Cerebellar cortex (tissue), 1 donor: Measurements from ENCODE around the gene FLVCR1.

Experiments used
- DNase-seq: peaks from one replicate; pipeline ENCODE4 v3.0.0-alpha.2; 2015; ENCODE audit warnings: low spot score

FLVCR1 gene

DNA sequence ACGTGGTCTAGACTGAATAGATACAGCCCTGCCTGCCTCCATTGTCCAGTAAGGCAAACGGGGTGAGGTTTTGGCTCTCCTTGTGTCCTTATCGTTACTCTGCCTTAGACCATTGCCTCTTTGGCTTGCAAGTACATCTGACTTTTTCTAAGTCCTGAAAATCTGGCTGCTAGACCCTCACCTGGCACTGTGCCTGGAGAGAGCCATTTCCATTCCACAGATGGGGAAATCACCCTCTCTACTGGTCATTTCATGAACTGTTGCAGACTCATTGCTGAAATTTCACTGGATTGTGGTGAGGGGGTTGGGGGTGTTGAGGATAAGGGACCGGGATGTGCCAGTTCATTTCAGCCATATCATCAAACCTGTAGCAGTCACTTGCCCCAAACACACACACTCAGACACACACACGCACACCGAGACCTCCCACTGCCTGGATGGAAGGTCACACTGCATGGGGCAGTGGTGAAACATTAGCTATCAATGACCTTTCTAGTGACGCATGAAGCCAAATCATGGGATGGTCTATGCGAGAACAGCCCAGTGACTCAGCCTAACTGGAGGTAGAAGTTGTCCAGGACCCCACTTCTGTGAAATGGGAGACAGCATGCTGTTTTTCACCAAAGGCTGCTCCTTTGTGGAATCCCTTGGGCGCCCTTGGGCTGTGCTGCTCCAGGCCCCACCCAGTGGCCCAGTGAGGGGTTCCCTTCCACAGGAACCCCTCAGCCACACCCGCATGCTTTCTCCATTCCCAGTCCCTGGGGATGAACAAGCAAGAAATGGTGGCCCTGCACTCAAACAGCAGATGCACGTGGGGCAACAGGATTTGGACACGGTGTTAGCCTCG, 57.4 kb downstream of the FLVCR1 start:
- DNase-seq: peak; percentile 17

DNA sequence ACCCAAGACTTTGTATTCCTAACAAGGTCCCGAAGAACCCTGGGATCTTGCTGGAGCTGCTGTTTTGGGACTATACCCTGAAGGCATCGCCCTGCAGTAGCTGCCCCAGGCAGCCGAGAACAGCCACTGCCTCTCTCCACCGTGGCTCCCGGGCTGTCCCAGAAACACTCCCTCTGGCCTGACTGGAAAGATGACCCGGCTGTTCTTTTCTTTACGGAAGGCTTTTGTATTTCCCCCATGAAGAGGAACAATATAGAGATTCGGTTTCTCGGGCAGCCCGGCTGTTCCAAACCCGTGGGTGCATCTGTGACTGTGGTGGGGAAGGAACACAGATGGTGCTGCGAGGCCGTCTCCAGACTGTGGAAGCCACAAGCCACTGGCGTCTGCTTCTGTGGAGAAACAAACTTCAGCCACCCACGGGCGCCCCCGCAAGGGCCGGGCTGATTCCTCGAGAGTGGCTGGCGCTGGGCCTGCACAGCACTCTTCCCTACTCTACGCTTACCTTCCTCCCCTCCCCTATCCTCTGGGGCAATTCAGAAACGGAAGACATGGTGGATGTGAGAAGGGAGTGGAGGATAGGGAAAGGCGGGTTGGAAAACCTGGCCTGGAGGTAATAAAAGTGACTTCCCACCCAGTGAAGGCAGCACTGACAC, 58.5 kb downstream of the FLVCR1 start:
- DNase-seq: peak; percentile 16

DNA sequence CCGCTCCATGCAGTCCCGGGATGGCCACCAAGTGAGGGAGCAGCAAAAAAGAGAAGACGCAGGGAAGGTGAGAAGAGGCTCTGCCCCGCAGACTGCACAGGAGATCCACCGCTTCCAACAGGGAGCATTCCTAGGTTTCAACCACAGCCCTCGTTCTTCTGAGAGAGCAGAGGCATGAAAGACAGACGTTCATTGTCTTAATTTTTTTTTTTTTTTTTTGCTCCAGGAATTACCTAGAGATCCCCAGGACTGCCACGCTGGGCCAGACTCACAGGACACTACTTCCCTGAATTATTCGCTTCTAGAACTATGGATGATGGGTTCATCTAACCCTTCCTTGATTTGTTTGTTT, 59.0 kb downstream of the FLVCR1 start:
- no peak for DNase-seq

DNA sequence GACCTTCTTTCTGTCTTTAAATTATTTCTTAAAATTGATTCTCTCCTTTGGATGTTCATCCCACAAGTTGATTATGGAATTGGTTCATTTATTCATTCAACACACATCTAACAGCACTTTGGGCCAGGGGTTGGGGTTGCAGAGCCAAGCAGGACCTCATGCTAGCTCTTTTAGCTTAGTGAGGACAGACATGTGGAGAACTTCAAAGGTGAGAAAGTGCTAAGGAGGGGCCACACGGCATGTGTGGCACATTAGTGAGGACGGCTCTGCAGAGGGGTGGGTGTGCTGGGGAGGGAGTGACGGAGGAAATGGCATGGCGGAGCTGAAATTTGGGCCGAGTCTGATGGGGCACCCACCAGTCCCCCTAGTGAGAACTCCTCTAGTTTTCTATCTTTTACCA, 59.8 kb downstream of the FLVCR1 start:
- no peak for DNase-seq

DNA sequence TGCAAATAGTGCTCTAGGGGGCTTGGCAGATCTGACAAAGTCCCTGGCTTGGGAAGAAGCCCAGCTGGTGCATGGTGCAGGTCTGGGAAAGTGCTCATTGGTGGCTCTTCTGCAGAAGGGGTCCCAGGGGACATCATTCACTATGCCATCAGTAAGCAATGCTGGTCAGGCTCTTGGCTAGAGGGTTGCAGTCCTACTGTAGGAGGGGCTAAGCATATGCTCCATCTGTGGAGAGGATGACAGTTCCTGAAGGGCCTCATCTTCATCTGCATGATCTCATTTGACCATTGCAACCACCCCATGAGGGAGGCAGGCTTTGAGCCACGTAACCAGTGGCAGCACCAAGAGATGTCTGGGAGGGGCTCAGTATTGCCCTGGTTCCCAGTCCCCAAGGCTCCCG, 60.7 kb downstream of the FLVCR1 start:
- no peak for DNase-seq

DNA sequence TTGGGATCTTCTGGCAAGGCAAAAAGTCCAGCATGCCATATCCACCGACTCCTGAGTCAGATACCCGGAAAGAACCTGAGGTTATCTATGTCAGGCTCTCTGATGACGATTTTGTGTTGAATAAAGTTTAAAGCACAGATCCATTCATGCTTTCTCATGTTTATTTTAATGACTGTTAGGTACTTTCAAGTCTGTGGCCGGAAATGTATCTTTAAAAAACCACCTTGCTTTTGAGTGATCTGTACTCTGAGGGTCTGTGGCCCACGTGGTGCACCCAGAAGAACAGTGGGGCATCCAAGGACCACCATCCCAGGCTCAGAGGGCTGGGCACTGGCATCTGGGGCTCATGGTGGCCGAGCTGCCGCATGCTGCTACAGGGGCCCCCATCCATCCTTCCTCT, 62.2 kb downstream of the FLVCR1 start:
- no peak for DNase-seq

DNA sequence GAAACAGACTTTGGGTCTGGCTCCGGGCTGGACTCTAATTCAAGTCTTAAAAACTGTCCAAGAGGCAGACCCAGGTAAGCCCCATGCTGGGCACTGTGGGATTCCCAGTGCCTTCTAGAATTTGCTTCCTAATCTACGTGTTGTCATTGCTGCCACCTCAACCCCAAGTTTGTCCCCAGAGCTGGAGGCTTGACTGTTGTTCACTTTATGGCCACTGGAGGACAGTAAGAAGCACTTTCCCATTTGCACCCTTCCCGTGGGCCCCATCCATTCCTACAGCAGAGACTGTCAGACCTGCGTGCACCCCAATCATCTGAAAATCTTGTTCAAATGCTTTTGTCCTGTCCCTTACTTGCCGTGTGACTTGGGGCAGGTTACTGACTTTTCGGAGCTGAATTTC, 62.8 kb downstream of the FLVCR1 start:
- no peak for DNase-seq

DNA sequence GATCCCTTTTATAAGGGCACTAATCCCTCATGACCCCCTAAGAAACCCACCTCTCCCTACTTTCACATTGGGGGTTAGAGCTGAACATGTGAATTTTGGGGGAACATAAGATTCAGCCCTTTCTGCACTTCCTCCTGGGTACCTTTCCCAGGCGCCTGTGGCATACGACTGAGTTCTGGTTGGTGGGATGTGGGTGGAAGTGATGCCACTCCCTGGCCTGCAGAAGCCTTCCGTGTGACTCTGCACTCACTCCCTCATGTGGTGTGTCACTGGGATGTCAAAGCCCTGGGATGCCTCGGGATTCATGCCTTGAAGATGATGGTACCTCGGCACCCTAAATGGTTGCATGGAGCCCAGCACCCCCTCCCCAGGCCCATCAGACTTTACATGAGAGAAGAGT, 63.9 kb downstream of the FLVCR1 start:
- DNase-seq: no peak

DNA sequence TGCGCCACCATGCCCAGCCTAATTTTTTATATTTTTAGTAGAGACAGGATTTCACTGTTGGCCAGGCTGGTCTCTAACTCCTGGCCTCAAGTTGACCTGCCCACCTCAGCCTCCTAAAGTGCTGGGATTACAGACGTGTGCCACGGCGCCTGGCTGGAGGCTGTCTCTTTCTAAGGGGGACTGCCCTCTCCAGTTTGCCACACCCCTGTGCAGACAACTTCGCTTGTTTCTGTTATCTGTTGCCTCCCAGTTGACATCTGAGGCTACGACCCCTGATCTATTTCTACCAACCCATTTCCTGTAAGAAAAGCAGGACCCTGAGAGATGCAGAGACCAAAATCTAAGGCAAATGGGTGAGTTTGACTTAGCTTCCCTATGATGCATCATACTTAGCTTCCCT, 68.3 kb downstream of the FLVCR1 start:
- no peak for DNase-seq

DNA sequence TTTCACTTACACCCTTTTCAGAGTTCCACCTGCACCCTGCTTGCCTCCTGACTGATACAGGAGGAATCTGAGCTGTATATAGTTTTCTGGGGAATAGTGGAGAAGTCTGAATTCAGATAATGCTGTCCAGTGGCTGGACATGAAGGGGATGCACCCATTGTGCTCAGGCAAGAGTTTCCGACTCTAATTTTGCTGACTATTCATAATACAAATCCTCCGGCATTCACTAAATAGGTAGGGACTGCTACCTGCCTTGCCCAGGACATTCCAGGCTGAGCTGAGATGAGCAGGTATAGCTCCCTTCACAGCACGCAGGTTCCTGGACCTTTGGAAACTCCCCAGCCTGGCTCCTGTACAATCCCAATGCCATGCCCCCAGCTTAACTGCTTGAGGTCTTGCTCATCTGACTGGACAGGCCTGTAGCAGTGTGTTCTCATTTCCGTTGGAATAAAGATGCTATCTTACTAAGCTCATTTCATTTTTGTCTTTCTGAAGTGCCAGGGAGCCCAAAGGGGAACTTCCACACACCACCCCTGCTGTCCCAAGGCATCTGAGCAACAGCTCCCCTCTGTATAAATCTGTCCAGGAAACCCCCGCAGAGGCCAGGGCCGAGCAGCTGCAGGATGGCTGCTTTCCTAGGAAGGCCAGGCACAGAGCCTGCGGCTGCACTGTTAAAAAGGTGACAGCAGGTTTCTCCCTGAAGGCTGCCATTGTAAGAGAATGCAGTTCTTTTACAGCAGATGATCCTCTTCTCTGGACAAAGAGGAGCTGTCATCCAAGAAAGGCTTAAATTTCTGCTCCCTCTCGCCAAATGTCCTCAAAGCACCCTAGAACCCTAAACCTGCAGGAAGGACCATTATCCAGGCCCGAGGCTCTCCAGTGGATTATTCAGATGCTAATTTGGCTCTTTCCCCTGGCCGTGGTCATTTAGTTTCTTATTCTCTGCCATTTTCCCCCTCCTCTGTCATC, 70.5 kb downstream of the FLVCR1 start:
- DNase-seq: no peak

DNA sequence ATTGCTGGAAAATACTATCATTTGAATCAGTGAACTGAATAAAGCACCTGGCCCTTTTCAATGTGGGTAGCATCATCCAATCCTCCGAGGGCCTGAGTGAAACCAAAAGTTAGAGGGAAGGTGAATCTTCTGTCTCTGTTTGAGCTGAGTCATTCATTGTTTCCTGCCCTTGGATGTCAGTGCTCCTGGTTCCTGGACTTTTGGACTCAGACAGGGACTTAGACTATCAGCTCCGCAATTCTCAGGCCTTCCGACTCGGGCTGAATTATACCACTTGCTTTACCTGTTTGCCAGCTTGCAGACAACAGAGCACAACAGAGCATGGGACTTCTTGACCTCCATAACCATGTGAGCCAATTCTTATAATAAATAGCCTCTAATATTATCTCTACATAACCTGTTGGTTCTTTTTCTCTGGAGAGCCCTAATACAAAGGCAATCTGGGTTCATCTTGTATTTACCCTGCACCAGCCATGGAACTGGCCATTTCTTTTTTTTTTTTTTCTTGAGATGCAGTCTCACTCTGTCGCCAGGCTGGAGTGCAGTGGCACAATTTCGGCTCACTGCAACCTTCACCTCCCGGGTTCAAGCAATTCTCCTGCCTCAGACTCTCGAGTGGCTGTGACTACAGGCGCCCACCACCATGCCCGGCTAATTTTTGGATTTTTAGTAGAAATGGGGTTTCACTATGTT, 73.1 kb downstream of the FLVCR1 start:
- no peak for DNase-seq

DNA sequence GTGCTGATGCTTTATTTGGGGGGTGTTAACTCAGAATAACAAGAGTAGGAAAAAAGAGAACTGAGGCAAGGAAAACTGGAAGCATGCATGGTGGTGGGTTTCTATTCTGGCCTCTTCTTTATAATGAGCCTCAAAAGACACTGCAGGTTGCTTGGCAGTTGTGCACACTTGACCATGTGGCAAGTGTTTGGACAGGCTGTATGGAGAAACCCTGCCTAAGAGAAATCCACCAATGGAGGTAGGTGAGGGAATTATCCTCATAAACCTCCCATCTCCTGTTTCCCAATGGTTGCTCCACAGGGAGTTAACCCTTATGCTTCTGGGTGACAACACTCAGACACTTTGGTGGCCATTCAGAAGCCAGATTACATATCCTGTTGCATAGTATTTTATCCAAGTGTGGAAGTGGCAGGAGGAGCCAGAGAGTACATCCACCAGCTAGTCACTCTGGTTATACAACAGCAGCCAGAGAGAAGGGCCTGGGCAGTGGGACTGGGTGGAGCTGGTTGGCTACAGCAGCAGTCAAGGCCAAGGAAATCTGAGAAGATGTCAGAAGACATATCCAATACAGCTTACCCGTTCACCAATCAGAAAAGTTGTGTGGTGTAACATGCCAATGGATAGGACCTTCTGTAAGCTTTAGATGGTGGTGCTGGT, 75.9 kb downstream of the FLVCR1 start:
- DNase-seq: no peak

DNA sequence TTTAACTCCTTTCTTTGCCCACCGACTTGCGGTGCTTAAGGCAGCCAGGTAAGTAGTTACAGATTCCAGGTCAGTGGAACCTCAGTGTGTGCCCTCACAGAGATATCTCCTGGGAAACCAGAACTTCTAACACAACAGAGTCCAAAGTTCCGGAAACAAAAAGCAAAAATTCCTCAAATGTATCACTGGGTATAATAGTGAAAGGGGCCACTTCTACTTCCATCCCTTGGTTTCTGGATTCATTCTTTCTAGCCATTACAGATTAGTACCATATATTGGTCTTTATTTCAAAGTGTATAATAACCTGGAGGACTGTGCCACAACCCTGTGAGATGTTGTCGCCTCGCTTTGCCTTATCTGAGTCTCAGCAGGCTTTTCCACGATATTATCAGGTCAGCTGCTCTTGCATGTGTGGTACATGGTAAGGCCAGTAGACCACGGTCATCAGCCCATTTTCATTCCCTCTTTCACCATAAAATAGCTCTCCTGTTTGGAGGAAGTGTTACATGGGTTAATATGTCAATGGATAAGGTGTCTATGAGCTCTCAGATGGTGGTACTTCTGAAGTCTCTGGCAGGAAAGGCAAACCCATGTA, 77.4 kb downstream of the FLVCR1 start:
- no peak for DNase-seq

DNA sequence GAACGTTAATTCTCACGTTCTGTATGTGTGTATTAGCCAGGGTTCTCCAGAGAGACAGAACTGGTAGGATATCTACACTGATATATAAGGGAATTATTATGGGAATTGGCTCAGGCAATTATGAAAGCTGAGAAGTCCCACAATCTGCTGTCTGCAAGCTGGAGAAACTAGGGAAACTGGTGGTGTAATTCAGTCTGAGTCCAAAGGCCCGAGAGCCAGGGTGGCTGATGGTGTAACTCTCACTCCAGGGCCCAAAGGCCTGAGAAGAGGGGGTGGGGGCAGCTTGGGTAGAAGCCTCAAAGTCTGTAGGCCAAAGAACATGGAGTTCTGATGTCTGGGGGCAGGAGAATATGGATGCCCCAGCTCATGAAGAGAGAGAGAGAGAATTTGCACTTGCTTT, 79.0 kb downstream of the FLVCR1 start:
- no peak for DNase-seq

DNA sequence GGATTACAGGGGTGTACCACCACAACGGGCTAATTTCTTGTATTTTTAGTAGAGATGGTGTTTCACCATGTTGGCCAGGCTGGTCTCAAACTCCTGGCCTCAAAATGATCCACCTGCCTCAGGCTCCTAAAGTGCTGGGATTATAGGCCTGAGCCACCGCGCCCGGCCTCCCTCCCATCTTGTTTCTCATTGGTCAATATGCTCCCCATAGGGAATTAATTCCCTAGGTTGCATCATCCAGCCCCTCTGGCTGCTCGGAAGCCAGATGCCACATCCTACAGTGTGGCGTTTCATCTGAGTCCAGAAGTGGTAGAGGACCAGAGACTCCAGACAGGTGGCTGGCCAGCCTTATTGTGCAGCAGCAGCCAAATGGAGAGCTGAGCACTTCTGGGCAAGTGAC, 80.8 kb downstream of the FLVCR1 start:
- no peak for DNase-seq

DNA sequence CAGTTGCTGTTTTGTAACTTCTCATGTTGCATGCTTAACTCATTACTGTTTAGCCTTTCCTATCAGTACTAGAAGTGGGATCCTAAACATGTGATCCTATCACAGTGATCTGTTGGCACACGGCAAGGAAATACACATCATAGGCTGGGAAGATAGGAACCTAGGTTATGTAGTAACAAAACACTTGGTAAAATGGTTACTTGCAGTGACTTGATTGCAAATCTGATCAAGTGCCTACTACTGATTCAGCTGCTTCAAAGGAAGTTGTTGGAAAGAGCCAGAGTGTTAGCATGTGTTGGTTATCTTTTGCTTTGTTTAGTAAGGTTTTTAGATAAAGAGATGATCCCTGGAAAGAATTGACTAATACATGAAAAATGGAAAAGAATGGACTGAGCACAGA, 83.4 kb downstream of the FLVCR1 start:
- no peak for DNase-seq

DNA sequence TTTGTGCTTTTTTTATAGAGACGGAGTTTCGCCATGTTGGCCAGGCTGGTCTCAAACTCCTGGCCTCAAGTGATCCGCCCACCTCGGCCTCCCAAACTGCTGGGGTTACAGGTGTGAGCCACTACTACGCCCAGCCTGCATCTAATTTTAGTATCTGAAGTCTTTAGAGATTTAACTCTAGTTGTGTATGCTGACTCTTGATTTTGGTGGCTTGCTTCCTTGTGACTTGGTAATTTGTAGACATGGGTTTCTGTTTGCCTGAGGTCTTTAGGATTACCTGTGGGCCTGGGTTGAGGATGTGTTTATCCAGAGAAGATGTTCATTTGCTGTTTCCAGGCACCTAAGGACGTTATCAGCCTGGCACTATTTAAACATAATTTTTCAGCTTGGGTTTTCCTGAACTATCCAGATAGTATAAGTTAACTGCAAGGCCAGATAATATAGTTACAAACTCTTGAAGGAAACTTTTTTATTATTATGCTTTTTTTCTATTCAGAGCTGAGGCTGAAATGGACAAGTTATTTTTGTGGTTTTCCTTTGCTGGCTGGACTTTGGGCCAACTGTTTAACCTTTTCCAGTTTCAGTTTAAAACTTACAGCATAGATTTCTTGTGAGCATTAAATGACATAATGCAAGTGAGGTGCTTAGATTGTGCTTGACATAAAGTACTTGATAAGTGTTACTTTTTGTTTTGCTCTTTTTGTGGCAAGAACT, 84.8 kb downstream of the FLVCR1 start:
- no peak for DNase-seq

DNA sequence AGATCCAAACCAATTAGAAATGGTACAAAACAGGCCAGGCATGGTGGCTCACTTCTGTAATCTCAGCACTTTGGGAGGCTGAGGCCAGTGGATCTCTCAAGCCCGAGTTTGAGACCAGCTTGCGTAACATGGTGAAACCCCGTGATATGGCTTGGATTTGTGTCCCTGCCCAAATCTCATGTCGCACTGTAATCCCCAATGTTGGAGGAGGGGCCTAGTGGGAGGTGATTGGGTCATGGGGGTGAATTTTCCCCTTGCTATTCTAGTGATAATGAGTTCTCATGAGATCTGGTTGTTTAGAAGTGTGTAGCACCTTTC, 85.3 kb downstream of the FLVCR1 start:
- DNase-seq: no peak

DNA sequence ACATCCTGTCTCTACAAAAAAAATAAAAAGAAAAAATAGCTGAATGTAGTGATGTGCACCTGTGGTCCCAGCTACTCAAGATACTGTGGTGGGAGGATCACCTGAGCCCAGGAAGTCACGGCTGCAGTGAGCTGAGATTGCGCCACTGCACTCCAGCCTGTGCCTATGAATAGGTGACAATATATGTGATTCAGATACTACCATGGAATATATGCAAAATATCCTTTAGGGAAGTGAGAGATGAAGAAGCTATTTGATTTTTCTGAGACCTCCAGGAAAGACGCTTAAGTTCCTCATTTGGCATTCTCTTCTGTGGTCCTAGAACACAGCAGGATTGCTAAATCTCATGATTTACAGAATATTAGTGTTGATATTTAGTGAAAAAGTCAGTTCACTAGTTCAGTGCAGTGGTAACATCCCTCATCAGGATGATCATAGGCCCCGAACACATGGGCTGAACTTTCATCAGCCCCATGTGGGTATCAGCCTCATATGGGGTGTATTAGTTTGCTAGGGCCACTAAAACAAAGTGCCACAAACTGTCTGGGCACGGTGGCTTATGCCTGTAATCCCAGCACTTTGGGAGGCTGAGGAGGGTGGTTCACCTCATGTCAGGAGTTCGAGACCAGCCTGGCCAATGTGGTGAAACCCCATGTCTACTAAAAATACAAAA, 86.3 kb downstream of the FLVCR1 start:
- DNase-seq: no peak

DNA sequence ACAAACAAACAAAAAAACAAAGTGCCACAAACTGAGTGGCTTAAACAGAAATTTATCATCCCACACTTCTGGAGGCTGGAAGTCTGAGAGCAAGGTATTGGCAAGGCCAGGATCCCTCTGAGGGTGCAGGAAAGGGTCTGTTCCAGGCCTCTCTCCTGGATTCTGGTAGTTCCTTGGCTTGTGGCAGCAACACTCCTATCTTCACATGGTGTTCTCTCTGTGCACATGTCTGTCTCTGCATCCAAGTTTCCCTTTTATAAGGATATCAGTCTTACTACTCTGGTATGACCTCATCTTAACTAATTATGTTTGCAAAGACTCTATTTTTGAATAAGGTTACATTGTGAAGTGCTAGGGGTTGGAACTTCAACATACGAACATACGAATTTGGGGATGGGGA, 87.0 kb downstream of the FLVCR1 start:
- no peak for DNase-seq
